PFSK-1 (cell line): ENCODE data around the gene TMEM87A.

Source experiments
- FOXP2 ChIP-seq: optimal IDR thresholded peaks from 2 replicates; pipeline ENCODE3; 2011; ENCODE audit warnings: borderline replicate concordance, control low read depth, inconsistent platforms; ENCODE audit not compliant: insufficient read depth; ENCODE audit errors: extremely low read length, extremely low read depth
- POLR2AphosphoS5 ChIP-seq: IDR thresholded peaks from 2 replicates; pipeline ENCODE4 v1.6.1; 2012; ENCODE audit warnings: low read depth, mild to moderate bottlenecking, control low read depth, low read length, moderate library complexity
- REST ChIP-seq, 2 experiments: IDR thresholded peaks; 2 replicates each; pipeline versions ENCODE4 v1.6.1 to v1.8.0; 2011 to 2012; ENCODE audit warnings: low read depth in 2 of 2, low read length in 2 of 2, control low read depth in 1 of 2, inconsistent platforms in 1 of 2, mild to moderate bottlenecking in 1 of 2, moderate library complexity in 1 of 2; ENCODE audit not compliant: insufficient read depth in 1 of 2
- SIN3A ChIP-seq: IDR thresholded peaks from 2 replicates; pipeline ENCODE4 v1.6.1; 2012; ENCODE audit warnings: mild to moderate bottlenecking, low read length, moderate library complexity, borderline replicate concordance; ENCODE audit not compliant: insufficient read depth
- TAF1 ChIP-seq: IDR thresholded peaks from 2 replicates; pipeline ENCODE4 v1.6.1; 2012; ENCODE audit warnings: low read length, control low read depth, borderline replicate concordance; ENCODE audit not compliant: insufficient read depth

The TMEM87A gene

GRCh38 chr15:42228036-42228435 lies 45.2 kb downstream of the TMEM87A start:
- TF ChIP-seq REST (IDR thresholded peaks at IDR 0.05; ENCODE audit: insufficient read depth in 1 of 2, low read depth in 2 of 2, low read length in 2 of 2) = no peak
- TF ChIP-seq SIN3A = no peak
- no peak for TF ChIP-seq TAF1
- no peak for TF ChIP-seq FOXP2
- no peak for TF ChIP-seq POLR2AphosphoS5

- TF ChIP-seq TAF1 (no peak), FOXP2 (no peak), POLR2AphosphoS5 (no peak), REST (IDR thresholded peaks at IDR 0.05; ENCODE audit: insufficient read depth in 1 of 2, low read depth in 2 of 2, low read length in 2 of 2) (no peak), SIN3A (no peak)
Observed at GRCh38 chr15:42226648-42227047, 46.6 kb downstream of the TMEM87A start.

- TF ChIP-seq REST (IDR thresholded peaks at IDR 0.05; ENCODE audit: insufficient read depth in 1 of 2, low read depth in 2 of 2, low read length in 2 of 2) (no peak), POLR2AphosphoS5 (no peak), TAF1 (no peak), FOXP2 (no peak), SIN3A (no peak)
Observed at GRCh38 chr15:42220216-42220615, 53.0 kb downstream of the TMEM87A start.

GRCh38 chr15:42218953-42219592 lies 54.2 kb downstream of the TMEM87A start:
- TF ChIP-seq TAF1 = no peak
- no peak for TF ChIP-seq FOXP2
- no peak for TF ChIP-seq POLR2AphosphoS5
- no peak for TF ChIP-seq SIN3A
- no peak for TF ChIP-seq REST (IDR thresholded peaks at IDR 0.05; ENCODE audit: insufficient read depth in 1 of 2, low read depth in 2 of 2, low read length in 2 of 2)

- TF ChIP-seq FOXP2 (no peak), REST (IDR thresholded peaks at IDR 0.05; ENCODE audit: insufficient read depth in 1 of 2, low read depth in 2 of 2, low read length in 2 of 2) (no peak), TAF1 (no peak), POLR2AphosphoS5 (no peak)
Observed at GRCh38 chr15:42217568-42217967, 55.7 kb downstream of the TMEM87A start.
